Renal pelvis (tissue), 4 donors: Measurements from ENCODE around the gene CYBC1. TPM values are rescaled to one million over a fixed set of nuclear protein-coding genes. Genes with fewer than 3 reads are reported as not detected.
"Not testable (repeated sequence)": the region's sequence is repeated elsewhere in the genome, so short reads cannot be mapped to it uniquely, and the experiment has no call there.

ENCODE experiments used
- DNase-seq: peaks from one replicate; pipeline ENCODE4 v3.0.0-alpha.2; 2013
- polyA plus RNA-seq, 3 donors: library from polyadenylated mRNA; unstranded; fragments of 120-200 nt; gene quantifications; one replicate each; pipeline ENCODE4 v1.2.1, GENCODE V29; 2013; ENCODE audit not compliant: insufficient read length in 3 of 3

CYBC1 gene
- polyA plus RNA-seq, 3 donors, result 46.3 to 60.6 (median 59.0) TPM

- no peak for DNase-seq
Observed at GRCh38 chr17:82412535-82413520, 37.7 kb downstream of the CYBC1 start.

GRCh38 chr17:82412081-82412480 lies 38.5 kb downstream of the CYBC1 start:
- not testable (repeated sequence) for DNase-seq

- no peak for DNase-seq
Observed at GRCh38 chr17:82411396-82412053, 39.0 kb downstream of the CYBC1 start.

GRCh38 chr17:82410014-82410716 lies 40.4 kb downstream of the CYBC1 start:
- DNase-seq, result no peak

- no peak for DNase-seq
Observed at GRCh38 chr17:82408938-82409318, 41.6 kb downstream of the CYBC1 start.

- no peak for DNase-seq
Observed at GRCh38 chr17:82408288-82408937, 42.1 kb downstream of the CYBC1 start.

GRCh38 chr17:82407255-82407654 lies 43.3 kb downstream of the CYBC1 start:
- DNase-seq, result no peak

- no peak for DNase-seq
Observed at GRCh38 chr17:82406131-82406671, 44.4 kb downstream of the CYBC1 start.

- no peak for DNase-seq
Observed at GRCh38 chr17:82405051-82405450, 45.5 kb downstream of the CYBC1 start.

- no peak for DNase-seq
Observed at GRCh38 chr17:82403662-82404660, 46.6 kb downstream of the CYBC1 start.

GRCh38 chr17:82402865-82403264 lies 47.7 kb downstream of the CYBC1 start:
- no peak for DNase-seq

- DNase-seq, result no peak
Observed at GRCh38 chr17:82400830-82401229, 49.7 kb downstream of the CYBC1 start.

- no peak for DNase-seq
Observed at GRCh38 chr17:82400206-82400605, 50.3 kb downstream of the CYBC1 start.

- no peak for DNase-seq
Observed at GRCh38 chr17:82399601-82400101, 50.9 kb downstream of the CYBC1 start.

- DNase-seq, result no peak
Observed at GRCh38 chr17:82399041-82399441, 51.5 kb downstream of the CYBC1 start.

GRCh38 chr17:82397449-82398335 lies 52.9 kb downstream of the CYBC1 start:
- no peak for DNase-seq

- DNase-seq, result no peak
Observed at GRCh38 chr17:82396601-82397435, 53.7 kb downstream of the CYBC1 start.

- DNase-seq, result peak; percentile 71
Observed at GRCh38 chr17:82394278-82394677, 56.3 kb downstream of the CYBC1 start.
